Measurements from ENCODE around the gene SIRT5. TPM values are rescaled to one million over a fixed set of nuclear protein-coding genes. Genes with fewer than 3 reads are reported as not detected.

Gene SIRT5
- polyA plus RNA-seq, 2 of the 4 experiments (the other 2 are of a cell fraction): 5.1 to 7.8 TPM

- TF ChIP-seq SMC3 (IDR thresholded peaks at IDR 0.05): no peak
- no peak for TF ChIP-seq ELK1 (IDR thresholded peaks at IDR 0.05; ENCODE audit: low read depth, low read length)
- no peak for TF ChIP-seq RARB (CRISPR knock-in tag; IDR thresholded peaks at IDR 0.05)
- TF ChIP-seq CHD2 (IDR thresholded peaks at IDR 0.05; ENCODE audit: low read length, partially characterized antibody): no peak
- TF ChIP-seq RFX5 (IDR thresholded peaks at IDR 0.05): no peak
- no peak for TF ChIP-seq HOXA7 (CRISPR knock-in tag; IDR thresholded peaks at IDR 0.05)
- TF ChIP-seq NFE2L2 (conservative IDR thresholded peaks at IDR 0.05; ENCODE audit: low read length): no peak
- CTCF ChIA-PET: interaction anchor here (0.6 kb wide), 1 partner anchor 40 kb away, joined by 3 read pairs; no protein-coding TSS in a partner anchor
Observed at GRCh38 chr6:13545885-13546284, 28.5 kb upstream of the SIRT5 start.

GRCh38 chr6:13548500-13549210 lies 25.7 kb upstream of the SIRT5 start:
- no peak for TF ChIP-seq HOXB13 (CRISPR knock-in tag; IDR thresholded peaks at IDR 0.05; ENCODE audit: low read depth)
- TF ChIP-seq RFX5 (IDR thresholded peaks at IDR 0.05): no peak
- TF ChIP-seq ESRRA (IDR thresholded peaks at IDR 0.05; ENCODE audit: borderline replicate concordance, low read length): no peak
- no peak for TF ChIP-seq CHD4 (IDR thresholded peaks at IDR 0.05; ENCODE audit: borderline replicate concordance)
- TF ChIP-seq SREBF2 (IDR thresholded peaks at IDR 0.05): no peak
- TF ChIP-seq CBX2 (IDR thresholded peaks at IDR 0.05; ENCODE audit: borderline replicate concordance, low read depth): no peak
- TF ChIP-seq TFCP2L1 (CRISPR knock-in tag; IDR thresholded peaks at IDR 0.05): no peak
- TF ChIP-seq GATA3 (IDR thresholded peaks at IDR 0.05; ENCODE audit: borderline replicate concordance): no peak
- TF ChIP-seq ZSCAN20 (CRISPR knock-in tag; IDR thresholded peaks at IDR 0.05): no peak
- TF ChIP-seq MAFK (IDR thresholded peaks at IDR 0.05; ENCODE audit: partially characterized antibody): no peak
- TF ChIP-seq CBX8 (IDR thresholded peaks at IDR 0.05): no peak
- no peak for TF ChIP-seq E2F6 (IDR thresholded peaks at IDR 0.05; ENCODE audit: borderline replicate concordance, low read depth)
- no peak for TF ChIP-seq HOXA7 (CRISPR knock-in tag; IDR thresholded peaks at IDR 0.05)
- TF ChIP-seq HEYL (CRISPR knock-in tag; IDR thresholded peaks at IDR 0.05): no peak
- TF ChIP-seq MYC (IDR thresholded peaks at IDR 0.05; ENCODE audit: borderline replicate concordance, low read length): no peak
- Histone ChIP-seq H3K9me3 (no peaks in the 10 kb centered on the region), H3K4me1 (no peaks in the 10 kb centered on the region), H3K27ac (no peak overlapping the region), H3K4me2 (no peak overlapping the region), H3K4me3 (no peak overlapping the region)
- ChIA-PET CTCF (interaction anchor here (2.1 kb wide), 1 partner anchor 11 kb away, joined by 8 read pairs; no protein-coding TSS in a partner anchor), POLR2A (interaction anchor here (0.6 kb wide), 1 partner anchor 257 kb away, joined by 4 read pairs; no protein-coding TSS in a partner anchor)
- DNase-seq (ENCODE audit: low read depth in 1 of 2, low spot score in 1 of 2) (no peak), FAIRE-seq (no peak), ATAC-seq (no peak)
- 76% methylated on average over 4 of the region's 4 CpGs for WGBS (ENCODE audit: missing lambda C conversion rate)

More at GRCh38 chr6:13545885-13546284, 28.5 kb upstream of the SIRT5 start:
- POLR2A ChIA-PET: no interaction called here
- FAIRE-seq: no peak
- Histone ChIP-seq H3K4me3 (no peak overlapping the region), H3K4me1 (no peaks in the 10 kb centered on the region), H3K27ac (no peak overlapping the region), H3K4me2 (no peak overlapping the region), H3K9me3 (no peaks in the 10 kb centered on the region)
- no peak for DNase-seq (ENCODE audit: low read depth in 1 of 2, low spot score in 1 of 2)
- ATAC-seq: no peak

GRCh38 chr6:13550656-13551055 lies 23.7 kb upstream of the SIRT5 start:
- Histone ChIP-seq H3K4me2 (no peak overlapping the region), H3K9me3 (no peaks in the 10 kb centered on the region), H3K4me1 (no peaks in the 10 kb centered on the region), H3K4me3 (no peak overlapping the region), H3K27ac (no peak overlapping the region)
- FAIRE-seq (no peak), DNase-seq (ENCODE audit: low read depth in 1 of 2, low spot score in 1 of 2) (no peak), ATAC-seq (no peak)
- ChIA-PET CTCF (no interaction called here), POLR2A (no interaction called here)
- TF ChIP-seq FOSL2 (IDR thresholded peaks at IDR 0.05) (no peak), FOSL2 (CRISPR knock-in tag; IDR thresholded peaks at IDR 0.05) (no peak), FOSB (CRISPR knock-in tag; IDR thresholded peaks at IDR 0.05) (no peak), CHD2 (IDR thresholded peaks at IDR 0.05; ENCODE audit: low read length, partially characterized antibody) (no peak), KDM5A (IDR thresholded peaks at IDR 0.05) (no peak), CHD4 (IDR thresholded peaks at IDR 0.05; ENCODE audit: borderline replicate concordance) (no peak), MYC (IDR thresholded peaks at IDR 0.05; ENCODE audit: borderline replicate concordance, low read length) (no peak), ZC3H11A (IDR thresholded peaks at IDR 0.05) (no peak), HEYL (CRISPR knock-in tag; IDR thresholded peaks at IDR 0.05) (no peak), TP53 (CRISPR knock-in tag; IDR thresholded peaks at IDR 0.05) (no peak), HDAC2 (IDR thresholded peaks at IDR 0.05) (no peak), E2F6 (IDR thresholded peaks at IDR 0.05; ENCODE audit: borderline replicate concordance, low read depth) (no peak), MAX (IDR thresholded peaks at IDR 0.05) (no peak), GATA3 (IDR thresholded peaks at IDR 0.05; ENCODE audit: borderline replicate concordance) (no peak), RAD21 (conservative IDR thresholded peaks at IDR 0.05 in 1 of 2, IDR thresholded peaks at IDR 0.05 in 1 of 2) (no peak)

Measured in A549 (cell line).